ENCODE measurements around the gene SPAG16. TPM values are rescaled to one million over a fixed set of nuclear protein-coding genes. Genes with fewer than 3 reads are reported as not detected.

Gene SPAG16
- total RNA-seq, 1 experiment from 2014 or later = 0.30 TPM

DNA sequence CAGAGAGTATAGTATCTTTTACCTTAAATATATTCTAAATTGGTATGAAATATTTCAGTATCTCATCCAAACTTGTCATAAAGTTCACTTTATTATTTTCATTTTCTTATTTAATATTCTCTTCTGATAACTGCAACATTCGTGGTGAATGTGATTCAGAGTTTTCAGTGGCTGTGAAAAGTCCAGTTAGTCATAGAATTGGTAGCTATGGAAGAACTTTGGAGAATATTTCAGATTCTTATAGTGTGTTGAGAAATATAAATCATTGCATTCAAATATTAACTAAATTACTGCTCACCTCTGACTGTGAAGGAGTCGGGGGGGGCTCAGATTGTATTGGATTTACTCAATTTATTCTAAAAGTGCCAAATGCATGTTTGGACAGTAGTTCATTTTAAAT is 948.0 kb downstream of the SPAG16 start:
- no peaks in the 10 kb centered on the region for H3K36me3 ChIP-seq (ENCODE audit: control insufficient read depth in 1 of 2, insufficient read depth in 2 of 2, low read length in 2 of 2)
- H3K9me3 ChIP-seq (ENCODE audit: control insufficient read depth in 1 of 2, insufficient read depth in 1 of 2, low read depth in 1 of 2, low read length in 2 of 2) = no peaks in the 10 kb centered on the region
- no peak overlapping the region for H3K4me2 ChIP-seq (ENCODE audit: low read length)
- no peaks in the 10 kb centered on the region for H3K9me2 ChIP-seq (ENCODE audit: insufficient read depth)
- POLR2A ChIA-PET = no interaction called here
- no peak overlapping the region for H2AFZ ChIP-seq (ENCODE audit: low read depth, low read length, poor library complexity, severe bottlenecking)
- RAD21 ChIA-PET (ENCODE audit: low non-redundant PET in 1 of 2, low total read pairs in 2 of 2, uncharacterized antibody in 2 of 2, unreplicated experiment in 2 of 2) = no interaction called here
- H4K20me1 ChIP-seq (ENCODE audit: insufficient read depth) = no peaks in the 10 kb centered on the region
- CTCF ChIA-PET = no interaction called here
- no peaks in the 10 kb centered on the region for H3K4me1 ChIP-seq (ENCODE audit: control insufficient read depth in 1 of 2, insufficient read depth in 2 of 2, low read length in 2 of 2)
- intact Hi-C loops (cut with micrococcal nuclease) = no loop called here
- no peaks in the 10 kb centered on the region for H3K79me2 ChIP-seq (ENCODE audit: insufficient read depth, low read length)
- no peak overlapping the region for H3K4me3 ChIP-seq (replicated peaks in 1 of 2; ENCODE audit: low read depth in 1 of 2, low read length in 2 of 2)
- H3K27me3 ChIP-seq (ENCODE audit: insufficient read depth, low read length) = no peaks in the 10 kb centered on the region
- no TSS peak for BruUV-seq (replicated peaks)
- no peak overlapping the region for H3K27ac ChIP-seq (ENCODE audit: low read depth, low read length)
- DNase-seq (ENCODE audit: low read depth, low spot score) (no peak), ATAC-seq (no peak)
- H3K9ac ChIP-seq (ENCODE audit: low read length) = no peak overlapping the region
- TF ChIP-seq SIN3A (IDR thresholded peaks at IDR 0.05; ENCODE audit: low read depth) (no peak), POLR2A (IDR thresholded peaks at IDR 0.05; ENCODE audit: borderline replicate concordance, extremely low read depth, insufficient read depth, insufficient read length) (no peak), ZFX (IDR thresholded peaks at IDR 0.05) (no peak)

- Histone ChIP-seq H2AFZ (ENCODE audit: low read depth, low read length, poor library complexity, severe bottlenecking) (no peak overlapping the region), H3K9me2 (ENCODE audit: insufficient read depth) (no peaks in the 10 kb centered on the region), H4K20me1 (ENCODE audit: insufficient read depth) (no peaks in the 10 kb centered on the region), H3K9me3 (ENCODE audit: control insufficient read depth in 1 of 2, insufficient read depth in 1 of 2, low read depth in 1 of 2, low read length in 2 of 2) (no peaks in the 10 kb centered on the region), H3K79me2 (ENCODE audit: insufficient read depth, low read length) (no peaks in the 10 kb centered on the region), H3K4me3 (replicated peaks in 1 of 2; ENCODE audit: low read depth in 1 of 2, low read length in 2 of 2) (no peak overlapping the region), H3K4me2 (ENCODE audit: low read length) (no peak overlapping the region), H3K27ac (ENCODE audit: low read depth, low read length) (no peak overlapping the region), H3K9ac (ENCODE audit: low read length) (no peak overlapping the region), H3K4me1 (ENCODE audit: control insufficient read depth in 1 of 2, insufficient read depth in 2 of 2, low read length in 2 of 2) (no peaks in the 10 kb centered on the region), H3K27me3 (ENCODE audit: insufficient read depth, low read length) (no peaks in the 10 kb centered on the region), H3K36me3 (ENCODE audit: control insufficient read depth in 1 of 2, insufficient read depth in 2 of 2, low read length in 2 of 2) (no peaks in the 10 kb centered on the region)
- no TSS peak for BruUV-seq (replicated peaks)
- ATAC-seq (no peak), DNase-seq (ENCODE audit: low read depth, low spot score) (no peak)
- ChIA-PET CTCF (no interaction called here), POLR2A (no interaction called here), RAD21 (ENCODE audit: low non-redundant PET in 1 of 2, low total read pairs in 2 of 2, uncharacterized antibody in 2 of 2, unreplicated experiment in 2 of 2) (no interaction called here)
- intact Hi-C loops (cut with micrococcal nuclease) = no loop called here
- no peak for TF ChIP-seq SIN3A (IDR thresholded peaks at IDR 0.05; ENCODE audit: low read depth)
- TF ChIP-seq EGR1 (IDR thresholded peaks at IDR 0.05; ENCODE audit: low read depth) = no peak
- no peak for TF ChIP-seq SP1 (IDR thresholded peaks at IDR 0.05; ENCODE audit: low read depth)
- TF ChIP-seq SRF (IDR thresholded peaks at IDR 0.05; ENCODE audit: low read depth) = no peak
- TF ChIP-seq MAX (IDR thresholded peaks at IDR 0.05) = no peak
- TF ChIP-seq JUND (IDR thresholded peaks at IDR 0.05) = no peak
- TF ChIP-seq CEBPB (IDR thresholded peaks at IDR 0.05; ENCODE audit: low read depth) = no peak
These were observed 948.9 kb downstream of the SPAG16 start for GRCh38 chr2:214233164-214233563.
